HG03025 (cell line): Measurements from ENCODE around the gene PLAAT5.
"Not testable (repeated sequence)": the region's sequence is repeated elsewhere in the genome, so short reads cannot be mapped to it uniquely, and the experiment has no call there.

ENCODE experiments used
- ATAC-seq: cut with Tn5 transposase; IDR thresholded peaks from one replicate; pipeline ENCODE4 v1.9.1; 2021; ENCODE audit warnings: mild to moderate bottlenecking, moderate library complexity; ENCODE audit not compliant: unreplicated experiment, low FRiP score

PLAAT5 gene

DNA sequence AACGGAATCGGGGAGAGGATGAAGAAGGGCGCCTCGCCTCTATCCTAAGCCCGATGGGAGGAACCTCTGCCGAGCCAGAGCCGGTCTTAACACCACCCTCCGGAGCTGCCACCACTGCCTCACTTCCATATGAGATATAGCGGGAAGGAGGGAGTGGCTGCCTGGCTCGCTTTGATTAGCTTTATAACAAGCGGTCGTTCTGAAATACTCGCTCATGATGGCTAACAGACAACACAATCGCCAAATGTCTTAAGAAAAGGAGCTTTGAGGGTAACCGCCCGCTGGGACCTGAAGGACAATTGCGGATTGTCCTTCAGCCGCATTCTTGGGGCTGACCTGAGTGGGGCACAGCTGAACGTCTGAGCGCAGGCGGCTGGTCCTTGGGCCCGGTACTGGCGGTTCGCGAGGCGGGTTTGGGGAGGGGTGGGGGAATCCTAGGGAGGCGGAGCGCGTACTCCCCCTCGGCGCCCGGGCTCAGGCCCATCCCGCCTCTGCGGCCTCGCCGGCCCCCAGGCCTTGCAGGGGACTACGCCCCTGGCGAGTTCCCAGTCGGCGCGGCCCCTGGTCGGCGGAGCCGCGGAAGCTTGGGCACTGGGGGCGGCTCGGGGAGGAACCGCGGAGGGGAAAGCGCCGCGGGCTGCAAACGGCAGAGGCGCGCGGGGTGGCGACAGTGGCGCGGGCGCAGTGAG is at the start of gene PLAAT5:
Gene PLAAT5 (minus strand): TSS at position 617 of the 689 bp plus-strand sequence. CDS start 133 bp downstream, at position 484.
- no peak for ATAC-seq

- no peak for ATAC-seq
Observed at GRCh38 chr11:63537293-63538101, 46.5 kb upstream of the PLAAT5 start.

GRCh38 chr11:63536669-63537292 is 45.8 kb upstream of the PLAAT5 start, which contains the start of gene PLAAT4:
PLAAT4 (plus strand) TSS chr11:63536808; CDS start chr11:63536869, 61 bp downstream.
- no peak for ATAC-seq

GRCh38 chr11:63535734-63536133 is 44.8 kb upstream of the PLAAT5 start:
- no peak for ATAC-seq

DNA sequence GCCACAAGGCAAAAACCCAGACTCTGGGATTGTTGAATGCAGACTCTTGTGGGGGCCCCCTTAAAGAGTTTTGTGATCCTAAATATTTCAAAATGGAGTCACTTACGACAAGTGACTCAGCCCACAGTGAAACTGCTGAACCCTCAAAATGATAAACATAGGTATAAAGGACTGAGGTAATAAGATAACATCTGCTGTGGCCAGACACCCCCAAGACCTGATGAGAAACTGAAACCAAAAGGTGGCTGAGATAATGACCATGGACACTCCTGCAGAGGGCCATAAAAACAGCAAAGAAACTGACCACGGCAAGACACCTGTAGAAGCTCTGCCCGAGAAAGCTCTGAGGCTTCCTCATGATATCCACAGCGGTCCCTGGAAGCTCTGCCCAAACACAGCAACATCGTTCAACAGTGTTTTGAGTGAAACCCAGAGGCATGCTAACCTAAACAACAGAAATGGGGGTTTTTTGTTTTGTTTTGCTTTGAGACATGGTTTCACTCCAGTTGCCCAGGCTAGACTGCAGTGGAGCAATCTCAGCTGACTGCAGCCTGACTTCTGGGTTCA is 44.0 kb upstream of the PLAAT5 start:
- no peak for ATAC-seq

- no peak for ATAC-seq
Observed at GRCh38 chr11:63534076-63534475, 43.1 kb upstream of the PLAAT5 start.

- ATAC-seq = no peak
Observed at GRCh38 chr11:63532799-63533475, 42.0 kb upstream of the PLAAT5 start.

DNA sequence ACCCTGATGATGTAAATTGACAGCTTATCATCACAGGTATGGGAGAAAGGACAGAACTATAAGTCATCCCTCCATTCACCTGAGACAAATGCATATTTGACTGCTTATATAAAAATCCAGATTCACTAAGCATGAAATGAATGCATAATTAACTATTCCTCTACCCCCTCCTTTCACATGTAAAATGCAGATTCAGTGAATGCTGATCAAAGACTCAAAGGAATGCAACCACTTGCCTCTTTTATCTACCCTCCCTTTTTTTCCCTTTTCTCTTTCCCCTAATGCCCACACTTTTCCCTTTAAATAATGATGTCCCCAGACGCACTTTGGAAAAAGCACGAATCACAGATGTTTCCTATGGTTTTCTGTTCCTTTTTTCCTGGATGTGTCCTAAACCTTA is 41.1 kb upstream of the PLAAT5 start:
- no peak for ATAC-seq

GRCh38 chr11:63531074-63531792 is 40.3 kb upstream of the PLAAT5 start:
- not testable (repeated sequence) for ATAC-seq

DNA sequence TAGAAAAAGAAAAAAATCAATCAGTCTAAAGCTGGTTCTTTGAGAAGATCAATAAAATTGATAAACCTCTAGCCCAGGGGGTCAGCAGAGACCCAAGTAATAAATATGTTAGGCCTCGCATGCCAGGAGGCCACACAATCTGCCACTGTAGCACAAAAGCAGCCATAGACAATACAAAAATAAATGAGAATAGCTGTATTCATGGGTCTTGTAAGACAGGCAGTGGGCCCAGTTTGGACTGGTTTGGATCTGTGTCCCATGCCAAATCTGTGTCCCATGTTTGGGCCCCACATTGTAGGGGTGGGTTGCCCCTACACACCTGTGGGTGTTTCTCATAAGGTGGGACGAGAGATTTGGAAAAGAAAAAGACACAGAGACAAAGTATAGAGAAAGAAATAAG is 39.1 kb upstream of the PLAAT5 start:
- ATAC-seq = no peak

- ATAC-seq = not testable (repeated sequence)
Observed at GRCh38 chr11:63529373-63529772, 38.4 kb upstream of the PLAAT5 start.

GRCh38 chr11:63528729-63529278 is 37.8 kb upstream of the PLAAT5 start:
- ATAC-seq = not testable (repeated sequence)

DNA sequence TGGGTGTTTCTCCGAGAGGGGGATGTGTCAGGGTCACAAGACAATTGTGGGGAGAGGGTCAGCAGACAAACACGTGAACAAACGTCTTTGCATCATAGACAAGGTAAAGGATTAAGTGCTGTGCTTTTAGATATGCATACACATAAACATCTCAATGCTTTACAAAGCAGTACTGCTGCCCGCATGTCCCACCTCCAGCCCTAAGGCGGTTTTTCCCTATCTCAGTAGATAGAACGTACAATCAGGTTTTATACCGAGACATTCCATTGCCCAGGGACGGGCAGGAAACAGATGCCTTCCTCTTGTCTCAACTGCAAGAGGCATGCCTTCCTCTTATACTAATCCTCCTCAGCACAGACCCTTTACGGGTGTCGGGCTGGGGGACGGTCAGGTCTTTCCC is 37.2 kb upstream of the PLAAT5 start:
- not testable (repeated sequence) for ATAC-seq

GRCh38 chr11:63527667-63528066 is 36.7 kb upstream of the PLAAT5 start:
- no peak for ATAC-seq

DNA sequence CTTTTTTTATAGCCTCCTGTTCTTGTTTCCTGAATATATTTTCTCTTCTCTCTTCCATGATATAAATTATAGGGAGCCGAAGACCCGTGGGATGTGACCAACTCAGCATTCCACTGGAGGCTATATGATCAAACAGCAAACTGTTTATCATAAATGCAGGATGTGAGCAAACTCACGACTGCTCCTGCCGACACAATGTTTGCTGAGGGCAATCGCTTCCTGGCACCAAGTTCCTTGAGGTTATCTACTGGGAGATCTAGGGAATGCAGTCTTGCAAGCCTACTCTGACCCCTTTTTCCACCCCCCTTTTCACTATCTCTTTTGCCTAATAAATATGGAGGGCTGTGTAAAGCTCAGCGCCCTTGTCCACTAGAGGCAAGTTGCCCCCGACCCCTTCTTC is 32.2 kb upstream of the PLAAT5 start:
- ATAC-seq = no peak

DNA sequence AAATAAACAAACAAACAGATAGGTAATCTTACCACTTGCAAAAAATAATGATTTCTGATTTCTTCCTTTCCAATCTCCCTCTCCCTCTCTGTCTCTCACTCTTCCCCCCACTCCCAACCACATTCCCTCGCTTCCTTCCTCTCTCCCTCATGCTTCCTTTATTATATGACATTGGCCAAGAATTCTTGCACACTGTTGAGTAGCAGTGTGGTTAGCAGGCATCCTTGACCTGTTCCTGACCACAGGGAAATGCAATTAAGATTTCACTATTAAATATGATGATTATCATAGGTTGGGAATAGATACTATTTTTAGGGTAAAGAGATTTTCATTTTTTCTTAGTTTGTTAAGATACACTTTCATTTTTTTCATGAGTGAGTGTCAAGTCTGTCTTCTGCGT is 30.9 kb upstream of the PLAAT5 start:
- no peak for ATAC-seq

DNA sequence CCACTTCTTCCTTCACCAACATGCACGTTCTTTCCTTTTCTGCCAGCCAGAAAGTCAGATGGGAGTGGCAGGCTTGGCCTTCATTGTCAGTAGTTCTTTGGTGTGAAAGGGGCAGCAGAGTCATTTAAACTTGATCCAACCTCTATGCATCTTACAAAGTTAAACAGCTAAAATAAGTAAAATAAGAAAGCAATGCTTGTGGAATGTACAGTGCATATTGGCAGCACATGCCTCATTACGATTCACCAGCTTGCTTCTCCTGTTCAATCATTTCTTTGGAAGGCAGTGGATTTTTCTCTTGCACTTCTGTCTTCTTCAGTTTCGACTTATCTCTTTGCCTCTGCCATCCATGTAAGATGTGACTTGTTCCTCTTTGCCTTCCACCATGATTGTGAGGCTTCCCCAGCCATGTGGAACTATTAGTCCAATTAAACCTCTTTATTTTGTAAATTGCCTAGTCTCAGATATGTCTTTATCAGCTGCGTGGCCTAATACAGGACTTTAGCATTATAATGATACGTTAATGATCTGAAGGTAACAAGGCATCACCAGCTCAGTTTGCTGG is 29.7 kb upstream of the PLAAT5 start:
- ATAC-seq = no peak

- no peak for ATAC-seq
Observed at GRCh38 chr11:63518548-63518947, 27.6 kb upstream of the PLAAT5 start.

GRCh38 chr11:63517156-63517555 is 26.2 kb upstream of the PLAAT5 start:
- no peak for ATAC-seq
